Fibroblast of villous mesenchyme (primary cell): ENCODE results near the gene SUSD5. TPM values are rescaled to one million over a fixed set of nuclear protein-coding genes. Genes with fewer than 3 reads are reported as not detected.

ENCODE experiments used
- DNase-seq: peaks from one replicate; pipeline ENCODE4 v3.0.0-alpha.2; 2010; ENCODE audit warnings: low read depth
- H3K4me3 ChIP-seq: 2 replicates; pipeline ENCODE4 v1.5.1; 2011; ENCODE audit warnings: low read depth, mild to moderate bottlenecking, low read length
- total RNA-seq: library from RNA; depleted of rRNA; stranded (reverse); fragments of >200 nt; gene quantifications from 2 replicates; pipeline ENCODE4 v1.2.3, GENCODE V29; 2012
- TF ChIP-seq, protein P1 (sequence below): IDR thresholded peaks from 2 replicates; pipeline ENCODE4 v1.5.1; 2012; ENCODE audit warnings: low read depth, mild to moderate bottlenecking, low read length; ENCODE audit not compliant: insufficient read depth

SUSD5 gene
- total RNA-seq, 1 donor, result 2.2 TPM

DNA sequence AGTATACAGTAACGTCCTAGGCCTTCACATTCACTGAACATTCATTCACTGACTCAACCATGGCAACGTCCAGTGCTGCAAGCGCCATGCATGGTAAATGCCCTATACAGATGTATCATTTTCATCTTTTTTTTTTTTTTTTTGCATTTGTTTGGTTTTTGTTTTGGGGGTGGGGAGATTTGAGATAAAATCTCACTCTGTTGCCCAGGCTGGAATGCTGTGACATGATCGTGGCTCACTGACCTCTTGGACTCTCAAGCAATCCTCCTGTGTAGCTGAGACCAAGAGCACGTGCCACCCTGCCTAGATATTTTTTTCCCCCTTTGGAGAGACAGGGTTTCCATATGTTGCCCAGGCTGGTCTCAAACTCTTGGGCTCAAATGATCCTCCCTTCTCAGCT is 37.4 kb downstream of the SUSD5 start:
- H3K4me3 ChIP-seq, result no peak overlapping the region
- no peak for DNase-seq
- TF ChIP-seq, protein P1, sequence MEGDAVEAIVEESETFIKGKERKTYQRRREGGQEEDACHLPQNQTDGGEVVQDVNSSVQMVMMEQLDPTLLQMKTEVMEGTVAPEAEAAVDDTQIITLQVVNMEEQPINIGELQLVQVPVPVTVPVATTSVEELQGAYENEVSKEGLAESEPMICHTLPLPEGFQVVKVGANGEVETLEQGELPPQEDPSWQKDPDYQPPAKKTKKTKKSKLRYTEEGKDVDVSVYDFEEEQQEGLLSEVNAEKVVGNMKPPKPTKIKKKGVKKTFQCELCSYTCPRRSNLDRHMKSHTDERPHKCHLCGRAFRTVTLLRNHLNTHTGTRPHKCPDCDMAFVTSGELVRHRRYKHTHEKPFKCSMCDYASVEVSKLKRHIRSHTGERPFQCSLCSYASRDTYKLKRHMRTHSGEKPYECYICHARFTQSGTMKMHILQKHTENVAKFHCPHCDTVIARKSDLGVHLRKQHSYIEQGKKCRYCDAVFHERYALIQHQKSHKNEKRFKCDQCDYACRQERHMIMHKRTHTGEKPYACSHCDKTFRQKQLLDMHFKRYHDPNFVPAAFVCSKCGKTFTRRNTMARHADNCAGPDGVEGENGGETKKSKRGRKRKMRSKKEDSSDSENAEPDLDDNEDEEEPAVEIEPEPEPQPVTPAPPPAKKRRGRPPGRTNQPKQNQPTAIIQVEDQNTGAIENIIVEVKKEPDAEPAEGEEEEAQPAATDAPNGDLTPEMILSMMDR, result no peak

DNA sequence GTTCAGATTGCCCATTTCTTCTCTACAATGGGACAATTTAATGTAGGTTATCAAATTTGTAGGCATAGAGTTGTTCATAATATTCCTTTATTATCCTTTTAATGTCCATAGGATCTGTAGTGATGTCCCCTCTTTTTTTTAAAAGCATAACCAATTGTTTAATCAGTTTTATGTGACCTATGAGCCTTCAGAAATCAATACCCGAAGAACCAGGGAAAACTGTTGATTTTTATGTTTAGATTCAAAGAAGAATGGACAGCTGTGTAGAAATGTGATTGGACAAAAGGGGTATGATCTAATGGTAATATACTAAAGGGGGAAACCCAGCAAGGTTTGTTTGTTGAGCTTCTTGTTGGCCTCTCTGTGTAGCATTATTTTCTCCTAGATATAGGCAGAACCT is 39.5 kb downstream of the SUSD5 start:
- TF ChIP-seq, protein P1, result no peak
- H3K4me3 ChIP-seq, result no peak overlapping the region
- no peak for DNase-seq

DNA sequence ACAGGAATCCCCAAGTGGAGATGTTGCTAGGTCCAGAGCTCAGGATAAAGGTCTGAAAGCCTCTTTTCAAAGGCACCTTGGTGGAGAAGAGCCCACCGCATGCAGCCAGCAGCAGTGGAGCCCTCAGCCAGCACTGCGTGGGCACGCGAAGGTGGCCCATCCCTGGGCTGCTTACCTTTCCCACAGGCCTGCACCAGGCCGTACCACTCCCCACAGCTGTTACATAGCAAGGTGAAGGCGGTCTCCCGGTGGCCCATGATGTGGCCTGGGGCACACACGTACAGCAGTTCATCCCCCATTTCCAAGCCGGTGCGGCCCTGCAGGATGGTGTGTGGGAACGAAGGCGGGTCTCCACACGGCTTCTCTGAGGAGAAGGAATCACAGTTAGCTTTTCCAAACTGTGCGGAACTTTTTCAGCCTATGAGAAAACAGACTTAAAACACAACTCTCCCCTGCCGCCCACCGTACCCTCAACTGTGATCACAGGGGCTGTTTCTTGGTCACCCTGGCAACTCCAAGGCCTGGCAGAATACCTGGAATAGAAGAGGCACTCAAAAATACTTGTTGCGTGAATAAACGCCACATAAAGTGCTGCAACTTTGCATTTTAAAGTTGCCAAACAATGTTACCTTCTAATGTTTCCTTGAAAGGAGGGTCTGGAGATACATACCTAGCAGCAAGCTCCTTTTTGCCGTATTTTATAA is 43.7 kb downstream of the SUSD5 start:
- TF ChIP-seq, protein P1, result no peak
- no peak for DNase-seq
- H3K4me3 ChIP-seq, result no peak overlapping the region

DNA sequence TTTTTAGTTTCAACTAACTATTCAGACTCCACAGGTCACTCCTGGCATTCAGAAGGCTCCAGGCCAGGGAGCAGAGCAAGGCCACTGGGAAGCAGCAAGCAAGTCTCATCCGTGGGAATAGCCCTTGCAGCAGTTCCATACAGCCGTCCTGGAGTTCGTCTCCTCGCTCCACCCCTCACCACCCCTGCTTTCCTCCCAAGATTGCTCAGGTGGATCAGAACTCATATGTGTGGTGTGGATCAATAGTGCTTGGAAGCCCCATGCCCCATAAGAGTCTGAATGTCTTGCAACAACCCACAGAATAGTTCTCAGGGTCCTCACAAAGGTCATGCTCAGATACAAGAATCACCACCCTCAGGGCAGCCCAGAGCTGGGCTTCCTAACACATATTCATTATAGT is 44.5 kb downstream of the SUSD5 start:
- TF ChIP-seq, protein P1, result no peak
- no peak for DNase-seq
- H3K4me3 ChIP-seq, result no peak overlapping the region

DNA sequence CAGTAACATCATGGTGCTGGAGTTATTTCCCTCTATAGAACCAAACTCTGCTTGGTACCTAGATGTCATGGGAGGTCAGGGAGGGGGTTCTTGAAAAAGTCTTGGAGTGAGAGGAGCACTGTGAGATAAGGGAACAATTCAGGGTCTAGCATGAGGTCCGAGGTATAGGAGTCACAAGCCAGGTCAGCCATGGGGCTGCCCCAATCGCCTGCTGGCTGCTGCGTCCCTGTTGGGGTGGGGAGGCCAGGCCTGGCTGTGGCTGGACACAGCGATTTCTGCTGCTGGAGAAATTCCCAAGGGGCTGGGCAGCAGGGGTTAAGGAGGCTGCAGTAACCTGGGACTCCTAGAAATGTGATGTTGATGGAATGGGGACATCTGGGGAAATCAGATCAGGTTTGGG is 44.9 kb downstream of the SUSD5 start:
- DNase-seq, result no peak
- H3K4me3 ChIP-seq, result no peak overlapping the region
- TF ChIP-seq, protein P1, result no peak

DNA sequence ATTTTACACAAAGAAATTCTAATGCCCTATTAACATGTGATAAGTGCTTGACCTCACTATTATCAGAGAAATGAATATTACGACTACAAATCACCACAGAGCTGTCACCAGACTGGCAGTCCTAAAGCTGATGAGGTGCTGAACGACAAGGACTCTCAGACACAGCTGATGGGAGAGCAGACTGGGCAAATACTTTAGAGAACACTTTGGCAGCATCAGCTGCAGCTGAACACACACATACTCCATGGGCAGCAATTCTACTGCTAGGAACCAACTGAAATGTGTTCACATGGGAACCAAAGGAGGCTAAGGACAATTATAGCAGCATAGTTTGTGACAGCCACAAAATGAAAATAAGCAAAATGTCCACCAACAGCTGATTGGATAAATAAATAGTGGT is 45.5 kb downstream of the SUSD5 start:
- TF ChIP-seq, protein P1, result no peak
- no peak overlapping the region for H3K4me3 ChIP-seq
- no peak for DNase-seq

DNA sequence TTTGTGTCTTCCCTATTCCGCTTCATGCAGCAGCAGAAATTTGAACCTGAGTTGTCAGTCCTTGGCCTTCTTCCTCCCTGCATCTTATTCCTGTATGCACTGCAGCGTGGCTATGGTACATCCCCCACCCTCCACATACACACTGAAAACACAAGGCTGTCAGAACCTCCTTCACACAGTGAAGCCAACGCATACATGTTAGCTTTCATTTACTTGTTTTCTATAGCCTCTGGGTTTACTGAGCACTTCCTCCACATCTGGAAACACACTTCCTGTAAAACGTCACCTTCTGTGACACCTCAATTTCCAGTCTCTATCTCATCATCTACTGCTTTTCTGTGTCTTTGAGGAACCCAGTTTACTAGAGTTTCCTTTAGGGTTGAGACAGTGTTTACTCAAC is 47.0 kb downstream of the SUSD5 start:
- DNase-seq, result no peak
- TF ChIP-seq, protein P1, result no peak
- H3K4me3 ChIP-seq, result no peak overlapping the region
